PFSK-1 (cell line): Measurements from ENCODE around the gene PRRC1.

Experiments
- FOXP2 ChIP-seq: optimal IDR thresholded peaks from 2 replicates; pipeline ENCODE3; 2011; ENCODE audit warnings: borderline replicate concordance, control low read depth, inconsistent platforms; ENCODE audit not compliant: insufficient read depth; ENCODE audit errors: extremely low read length, extremely low read depth
- POLR2AphosphoS5 ChIP-seq: IDR thresholded peaks from 2 replicates; pipeline ENCODE4 v1.6.1; 2012; ENCODE audit warnings: low read depth, mild to moderate bottlenecking, control low read depth, low read length, moderate library complexity
- REST ChIP-seq, 2 experiments: IDR thresholded peaks; 2 replicates each; pipeline versions ENCODE4 v1.6.1 to v1.8.0; 2011 to 2012; ENCODE audit warnings: low read depth in 2 of 2, low read length in 2 of 2, control low read depth in 1 of 2, inconsistent platforms in 1 of 2, mild to moderate bottlenecking in 1 of 2, moderate library complexity in 1 of 2; ENCODE audit not compliant: insufficient read depth in 1 of 2
- SIN3A ChIP-seq: IDR thresholded peaks from 2 replicates; pipeline ENCODE4 v1.6.1; 2012; ENCODE audit warnings: mild to moderate bottlenecking, low read length, moderate library complexity, borderline replicate concordance; ENCODE audit not compliant: insufficient read depth
- TAF1 ChIP-seq: IDR thresholded peaks from 2 replicates; pipeline ENCODE4 v1.6.1; 2012; ENCODE audit warnings: low read length, control low read depth, borderline replicate concordance; ENCODE audit not compliant: insufficient read depth

Gene PRRC1

GRCh38 chr5:127508644-127509373 lies 8.6 kb upstream of the PRRC1 start:
- TF ChIP-seq POLR2AphosphoS5: no peak
- no peak for TF ChIP-seq FOXP2
- no peak for TF ChIP-seq SIN3A
- no peak for TF ChIP-seq REST (IDR thresholded peaks at IDR 0.05; ENCODE audit: insufficient read depth in 1 of 2, low read depth in 2 of 2, low read length in 2 of 2)
- TF ChIP-seq TAF1: no peak

GRCh38 chr5:127513408-127513970 lies 4.0 kb upstream of the PRRC1 start:
- TF ChIP-seq REST (IDR thresholded peaks at IDR 0.05; ENCODE audit: insufficient read depth in 1 of 2, low read depth in 2 of 2, low read length in 2 of 2) (no peak), POLR2AphosphoS5 (no peak), TAF1 (no peak), FOXP2 (no peak), SIN3A (no peak)

- no peak for TF ChIP-seq TAF1
- TF ChIP-seq REST (IDR thresholded peaks at IDR 0.05; ENCODE audit: insufficient read depth in 1 of 2, low read depth in 2 of 2, low read length in 2 of 2): no peak
- no peak for TF ChIP-seq SIN3A
- TF ChIP-seq POLR2AphosphoS5: no peak
- no peak for TF ChIP-seq FOXP2
Observed at GRCh38 chr5:127514816-127515215, 2.6 kb upstream of the PRRC1 start.

- TF ChIP-seq SIN3A (no peak), FOXP2 (no peak), POLR2AphosphoS5 (no peak), REST (IDR thresholded peaks at IDR 0.05; ENCODE audit: insufficient read depth in 1 of 2, low read depth in 2 of 2, low read length in 2 of 2) (no peak), TAF1 (no peak)
Observed at GRCh38 chr5:127515693-127516440, 1.6 kb upstream of the PRRC1 start.
